CD14-positive monocyte (primary cell): ENCODE measurements around the gene RHOH. TPM values are rescaled to one million over a fixed set of nuclear protein-coding genes. Genes with fewer than 3 reads are reported as not detected.
A peak's percentile ranks its signal among the peaks of the same experiment; 100 is the strongest.

Experiments used
- DNase-seq, 3 donors: peaks; one replicate each; pipeline ENCODE4 v3.0.0-alpha.2; 2011 to 2022
- H2AFZ ChIP-seq: 2 replicates; pipeline ENCODE4 v1.6.0; 2012; ENCODE audit warnings: mild to moderate bottlenecking, low read depth, low read length, inconsistent platforms; ENCODE audit not compliant: insufficient read depth, poor library complexity, severe bottlenecking
- H3K27ac ChIP-seq, 2 donors: 1 replicate in 1 of 2; 2 replicates in 1 of 2; pipeline ENCODE4 v1.5.1; 2012 to 2013; ENCODE audit warnings: low read length in 2 of 2, control low read depth in 1 of 2, inconsistent platforms in 1 of 2, low read depth in 1 of 2, mild to moderate bottlenecking in 1 of 2
- H3K27me3 ChIP-seq, 2 donors: one replicate each; pipeline versions ENCODE4 v1.6.0 to v1.6.1; 2011 to 2013; ENCODE audit warnings: low read length in 2 of 2; ENCODE audit not compliant: control insufficient read depth in 2 of 2, insufficient read depth in 2 of 2
- H3K36me3 ChIP-seq, 2 donors: replicated peaks in 1 of 2; 1 replicate in 1 of 2; 2 replicates in 1 of 2; pipeline versions ENCODE4 v1.5.1 to v1.6.1; 2012 to 2013; ENCODE audit warnings: low read length in 2 of 2, control low read depth in 1 of 2, inconsistent platforms in 1 of 2, mild to moderate bottlenecking in 1 of 2; ENCODE audit not compliant: insufficient read depth in 2 of 2, control insufficient read depth in 1 of 2
- H3K4me1 ChIP-seq, 2 donors: 1 replicate in 1 of 2; 2 replicates in 1 of 2; pipeline versions ENCODE4 v1.5.1 to v1.6.1; 2012 to 2013; ENCODE audit warnings: low read length in 2 of 2, control low read depth in 1 of 2, inconsistent platforms in 1 of 2, mild to moderate bottlenecking in 1 of 2, moderate library complexity in 1 of 2; ENCODE audit not compliant: insufficient read depth in 2 of 2, control insufficient read depth in 1 of 2
- H3K4me2 ChIP-seq: replicated peaks from 2 replicates; pipeline ENCODE3; 2012; ENCODE audit warnings: low read length, moderate library complexity, mild to moderate bottlenecking; ENCODE audit not compliant: poor library complexity, severe bottlenecking; ENCODE audit errors: extremely low read depth
- H3K4me3 ChIP-seq, 3 experiments: fragments of 200-600 bp in 1 of 3; sonication (generic) in 1 of 3; replicated peaks in 1 of 3; 1 replicate in 2 of 3; 2 replicates in 1 of 3; pipeline ENCODE4 v1.5.1; 2011 to 2013; ENCODE audit warnings: low read length in 3 of 3, mild to moderate bottlenecking in 3 of 3, control low read depth in 2 of 3, low read depth in 2 of 3, inconsistent platforms in 1 of 3, moderate library complexity in 1 of 3
- H3K79me2 ChIP-seq: 2 replicates; pipeline ENCODE4 v1.6.0; 2012; ENCODE audit warnings: mild to moderate bottlenecking, control low read depth, inconsistent platforms, low read length, moderate library complexity; ENCODE audit not compliant: insufficient read depth
- H3K9ac ChIP-seq: 2 replicates; pipeline ENCODE4 v1.6.0; 2017; ENCODE audit warnings: low read length, mild to moderate bottlenecking; ENCODE audit not compliant: insufficient read depth, poor library complexity, severe bottlenecking
- H3K9me3 ChIP-seq, 2 donors: replicated peaks in 1 of 2; 1 replicate in 1 of 2; 2 replicates in 1 of 2; pipeline versions ENCODE4 v1.5.1 to v1.6.1; 2012 to 2013; ENCODE audit warnings: low read length in 2 of 2, control low read depth in 1 of 2; ENCODE audit not compliant: control insufficient read depth in 1 of 2, insufficient read depth in 1 of 2
- H4K20me1 ChIP-seq: 2 replicates; pipeline ENCODE4 v1.6.0; 2012; ENCODE audit warnings: mild to moderate bottlenecking, low read length, control low read depth, moderate library complexity; ENCODE audit not compliant: insufficient read depth
- H3K27ac Mint-ChIP-seq, 7 donors: one replicate each; pipeline ENCODE4 v1.8.0; 2020; ENCODE audit warnings: mild to moderate bottlenecking in 7 of 7, mixed read lengths in 7 of 7, moderate library complexity in 6 of 7, inconsistent platforms in 2 of 7
- H3K27me3 Mint-ChIP-seq, 3 donors: one replicate each; pipeline ENCODE4 v1.8.0; 2021 to 2022; ENCODE audit warnings: low read depth in 3 of 3, mild to moderate bottlenecking in 3 of 3, mixed read lengths in 3 of 3, moderate library complexity in 3 of 3, inconsistent platforms in 1 of 3
- H3K36me3 Mint-ChIP-seq, 2 donors: one replicate each; pipeline ENCODE4 v1.8.0; 2020; ENCODE audit warnings: mixed read lengths in 2 of 2, inconsistent platforms in 1 of 2, mild to moderate bottlenecking in 1 of 2
- H3K4me1 Mint-ChIP-seq: one replicate; pipeline ENCODE4 v1.8.0; 2020; ENCODE audit warnings: mild to moderate bottlenecking, mixed read lengths
- H3K4me3 Mint-ChIP-seq, 2 donors: one replicate each; pipeline ENCODE4 v1.8.0; 2020; ENCODE audit warnings: mild to moderate bottlenecking in 2 of 2, mixed read lengths in 2 of 2, moderate library complexity in 1 of 2
- H3K9me3 Mint-ChIP-seq, 7 donors: one replicate each; pipeline ENCODE4 v1.8.0; 2020 to 2022; ENCODE audit warnings: mixed read lengths in 7 of 7, mild to moderate bottlenecking in 6 of 7, moderate library complexity in 6 of 7, inconsistent platforms in 2 of 7
- CTCF ChIP-seq: fragments of 200-600 bp; IDR thresholded peaks from one replicate; pipeline ENCODE4 v1.8.0; 2022; ENCODE audit warnings: antibody characterized with exemption, mild to moderate bottlenecking
- WGBS: methylation state at CpG from one replicate; pipeline ENCODE4 v1.1.5; 2013; ENCODE audit warnings: missing lambda C conversion rate; ENCODE audit not compliant: insufficient coverage; 5-methylcytosine and 5-hydroxymethylcytosine counted together
- intact Hi-C, 2 donors: fragments of 100-400 bp; cut with micrococcal nuclease; formaldehyde crosslinking; loops; one replicate each; pipeline versions ENCODE4 v1.15.0 to v1.15.1; 2023
- polyA plus RNA-seq, 3 donors: library from polyadenylated mRNA; depleted of rRNA in 1 of 3; unstranded in 2 of 3; stranded (reverse) in 1 of 3; fragments of 300-500 nt in 2 of 3; fragments of >200 nt in 1 of 3; fragmentation: Illumina TruSeq in 2 of 3; gene quantifications; 1 replicate in 2 of 3; 2 replicates in 1 of 3; pipeline ENCODE4 v1.2.3, GENCODE V29; 2012 to 2021

RHOH gene
- polyA plus RNA-seq, 3 donors = 0.16 to 1.4 (median 1.2) TPM

DNA sequence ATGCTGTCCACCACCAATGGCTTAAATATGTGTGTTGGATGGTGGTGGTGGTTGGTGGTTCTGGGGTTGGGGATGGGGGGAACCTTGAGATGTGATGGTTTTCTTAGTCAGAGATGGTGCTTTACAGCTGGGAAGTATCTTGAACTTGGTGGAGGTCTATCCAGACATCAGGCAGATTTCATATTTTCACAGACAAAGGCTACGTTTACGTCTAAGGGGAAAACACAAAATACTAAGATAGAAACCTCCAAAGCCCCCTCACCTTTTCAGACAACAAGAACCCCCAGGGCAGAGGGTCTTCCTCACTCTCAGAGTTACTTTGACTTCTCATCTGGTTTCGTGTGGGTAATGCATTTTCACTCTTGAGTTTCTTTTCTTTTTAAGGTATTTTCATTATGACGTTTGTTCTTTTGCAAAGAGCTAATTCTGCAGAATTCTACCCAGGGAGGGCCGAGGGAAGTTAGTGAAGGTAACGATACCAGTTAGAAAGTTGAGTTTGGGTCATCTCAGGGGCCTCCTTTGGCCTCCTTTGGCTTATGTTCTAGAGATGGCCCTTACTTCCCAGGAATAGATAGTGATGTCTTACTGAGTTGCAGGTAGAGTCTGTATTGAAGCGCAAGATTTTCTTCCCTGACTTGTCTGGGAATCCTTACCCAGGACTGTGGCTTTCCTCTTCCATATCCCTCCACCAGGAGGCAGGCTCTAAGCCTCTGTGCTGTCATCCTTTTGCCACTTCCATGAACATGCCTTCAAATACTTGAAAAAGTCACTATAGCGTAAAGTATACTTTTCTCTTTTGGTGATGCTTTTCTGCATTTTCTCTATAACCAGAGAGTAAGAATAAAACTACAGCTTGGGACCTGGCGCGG lies 31.9 kb downstream of the RHOH start:
- H3K4me2 ChIP-seq = no peak overlapping the region
- no peaks in the 10 kb centered on the region for H3K36me3 ChIP-seq
- Mint-ChIP-seq H3K27me3 (peaks cover 0 to 2% (median 0%) of the 10 kb centered on the region in 3 donors), H3K9me3 (peaks cover 0 to 4% (median 3%) of the 10 kb centered on the region in 7 donors), H3K4me3 (no peak overlapping the region), H3K36me3 (peaks cover 2 to 3% of the 10 kb centered on the region in 2 donors), H3K4me1 (peaks cover 30% of the 10 kb centered on the region), H3K27ac (no peak overlapping the region)
- no peak overlapping the region for H3K27ac ChIP-seq
- no peaks in the 10 kb centered on the region for H3K27me3 ChIP-seq
- TF ChIP-seq CTCF = peak; percentile 38
- intact Hi-C loops = no loop called here
- DNase-seq = peak in 2 of 3 donors; percentile 25 to 29
- H3K4me1 ChIP-seq = peaks cover 3 to 10% of the 10 kb centered on the region in 2 donors
- no peak overlapping the region for H2AFZ ChIP-seq
- 100% methylated on average over 3 of the region's 10 CpGs for WGBS
- H3K9ac ChIP-seq = no peak overlapping the region
- no peaks in the 10 kb centered on the region for H4K20me1 ChIP-seq
- peaks cover 0 to 2% of the 10 kb centered on the region in 2 donors for H3K9me3 ChIP-seq
- no peaks in the 10 kb centered on the region for H3K79me2 ChIP-seq
- H3K4me3 ChIP-seq = no peak overlapping the region

- H3K4me3 ChIP-seq = no peak overlapping the region
- no peak for TF ChIP-seq CTCF
- Mint-ChIP-seq H3K36me3 (peaks cover 0 to 3% of the 10 kb centered on the region in 2 donors), H3K4me1 (peaks cover 27% of the 10 kb centered on the region), H3K4me3 (no peak overlapping the region), H3K27ac (no peak overlapping the region), H3K9me3 (peaks cover 0 to 4% (median 3%) of the 10 kb centered on the region in 7 donors), H3K27me3 (peaks cover 0 to 2% (median 2%) of the 10 kb centered on the region in 3 donors)
- no peak overlapping the region for H3K4me2 ChIP-seq
- H3K79me2 ChIP-seq = no peaks in the 10 kb centered on the region
- H3K36me3 ChIP-seq = no peaks in the 10 kb centered on the region
- no peak overlapping the region for H3K9ac ChIP-seq
- intact Hi-C loops = no loop called here
- H4K20me1 ChIP-seq = no peaks in the 10 kb centered on the region
- H3K4me1 ChIP-seq = peaks cover 3 to 10% of the 10 kb centered on the region in 2 donors
- no peak overlapping the region for H3K27ac ChIP-seq
- DNase-seq = no peak
- 84% methylated on average over 8 of the region's 8 CpGs for WGBS
- H3K9me3 ChIP-seq = peaks cover 0 to 2% of the 10 kb centered on the region in 2 donors
- no peaks in the 10 kb centered on the region for H3K27me3 ChIP-seq
- H2AFZ ChIP-seq = peak overlapping the region; percentile 7
Measured at GRCh38 chr4:40231316-40231863, 34.6 kb downstream of the RHOH start.
